AG09309 (cell line): ENCODE measurements around the gene SLC43A1.
"Not testable (repeated sequence)": the region's sequence is repeated elsewhere in the genome, so short reads cannot be mapped to it uniquely, and the experiment has no call there.

Experiments
- DNase-seq: peaks from one replicate; pipeline ENCODE4 v3.0.0-alpha.2; 2010; ENCODE audit warnings: low read depth
- H3K4me3 ChIP-seq: 2 replicates; pipeline ENCODE4 v1.5.1; 2011; ENCODE audit warnings: mild to moderate bottlenecking, low read depth, low read length, moderate library complexity; ENCODE audit not compliant: control insufficient read depth
- TF ChIP-seq, protein P1 (sequence below): IDR thresholded peaks from 2 replicates; pipeline ENCODE4 v1.5.1; 2011; ENCODE audit warnings: mild to moderate bottlenecking, low read depth, low read length, inconsistent platforms; ENCODE audit not compliant: insufficient read depth, control insufficient read depth; ENCODE audit errors: missing control alignments

SLC43A1 gene

DNA sequence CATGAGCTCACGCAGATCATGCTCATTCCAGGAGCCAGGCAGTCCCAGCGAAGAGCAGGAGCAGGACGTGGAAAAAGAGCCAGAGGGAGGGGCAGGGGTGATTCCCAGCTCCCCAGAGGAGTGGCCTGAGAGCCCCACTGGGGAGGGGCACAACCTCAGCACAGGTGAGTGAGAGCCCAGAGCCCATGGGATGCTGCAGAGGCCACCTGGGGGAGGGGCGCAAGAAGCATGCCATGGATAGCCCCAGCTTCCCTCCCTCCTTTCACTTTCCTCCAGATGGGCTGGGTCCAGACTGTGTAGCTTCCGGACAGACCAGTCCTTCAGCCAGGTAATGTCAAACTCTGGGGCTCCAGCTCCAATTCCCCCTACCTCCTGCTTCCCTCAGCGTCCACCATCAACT lies 28.1 kb upstream of the SLC43A1 start:
- TF ChIP-seq, protein P1, sequence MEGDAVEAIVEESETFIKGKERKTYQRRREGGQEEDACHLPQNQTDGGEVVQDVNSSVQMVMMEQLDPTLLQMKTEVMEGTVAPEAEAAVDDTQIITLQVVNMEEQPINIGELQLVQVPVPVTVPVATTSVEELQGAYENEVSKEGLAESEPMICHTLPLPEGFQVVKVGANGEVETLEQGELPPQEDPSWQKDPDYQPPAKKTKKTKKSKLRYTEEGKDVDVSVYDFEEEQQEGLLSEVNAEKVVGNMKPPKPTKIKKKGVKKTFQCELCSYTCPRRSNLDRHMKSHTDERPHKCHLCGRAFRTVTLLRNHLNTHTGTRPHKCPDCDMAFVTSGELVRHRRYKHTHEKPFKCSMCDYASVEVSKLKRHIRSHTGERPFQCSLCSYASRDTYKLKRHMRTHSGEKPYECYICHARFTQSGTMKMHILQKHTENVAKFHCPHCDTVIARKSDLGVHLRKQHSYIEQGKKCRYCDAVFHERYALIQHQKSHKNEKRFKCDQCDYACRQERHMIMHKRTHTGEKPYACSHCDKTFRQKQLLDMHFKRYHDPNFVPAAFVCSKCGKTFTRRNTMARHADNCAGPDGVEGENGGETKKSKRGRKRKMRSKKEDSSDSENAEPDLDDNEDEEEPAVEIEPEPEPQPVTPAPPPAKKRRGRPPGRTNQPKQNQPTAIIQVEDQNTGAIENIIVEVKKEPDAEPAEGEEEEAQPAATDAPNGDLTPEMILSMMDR: no peak
- no peak overlapping the region for H3K4me3 ChIP-seq
- no peak for DNase-seq

DNA sequence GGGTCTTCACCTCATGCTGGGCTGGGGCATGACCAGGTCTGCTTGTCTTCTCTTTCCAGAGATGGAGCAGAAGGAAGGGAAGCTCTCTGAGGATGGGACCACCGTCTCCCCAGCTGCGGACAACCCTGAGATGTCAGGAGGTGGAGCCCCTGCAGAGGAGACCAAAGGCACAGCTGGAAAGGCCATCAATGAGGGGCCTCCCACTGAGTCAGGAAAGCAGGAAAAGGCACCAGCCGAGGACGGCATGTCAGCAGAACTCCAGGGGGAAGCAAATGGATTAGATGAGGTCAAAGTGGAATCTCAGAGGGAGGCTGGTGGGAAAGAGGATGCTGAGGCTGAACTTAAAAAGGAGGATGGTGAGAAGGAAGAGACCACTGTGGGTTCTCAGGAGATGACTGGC lies 27.1 kb upstream of the SLC43A1 start:
- TF ChIP-seq, protein P1: no peak
- no peak for DNase-seq
- no peak overlapping the region for H3K4me3 ChIP-seq

DNA sequence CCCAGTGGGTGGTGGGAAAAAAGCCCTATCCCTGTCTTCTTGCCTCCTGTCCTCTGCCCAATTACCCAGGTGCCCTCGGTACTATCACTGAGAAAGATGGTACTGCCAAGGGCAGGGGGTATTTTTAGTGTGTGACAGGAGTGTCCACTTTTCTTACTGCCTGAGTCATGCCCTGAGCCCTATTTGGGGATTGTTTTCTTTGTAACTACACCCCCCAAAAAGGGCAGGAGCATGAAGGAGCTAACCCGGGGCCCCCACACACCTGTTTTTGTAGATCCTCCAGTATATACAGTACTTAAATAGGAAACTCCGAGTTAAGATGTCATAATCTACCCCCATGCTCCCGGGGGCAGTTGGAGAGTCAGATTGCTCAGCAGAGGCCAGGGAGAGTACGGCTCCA lies 25.7 kb upstream of the SLC43A1 start:
- H3K4me3 ChIP-seq: no peak overlapping the region
- TF ChIP-seq, protein P1: no peak
- DNase-seq: no peak

DNA sequence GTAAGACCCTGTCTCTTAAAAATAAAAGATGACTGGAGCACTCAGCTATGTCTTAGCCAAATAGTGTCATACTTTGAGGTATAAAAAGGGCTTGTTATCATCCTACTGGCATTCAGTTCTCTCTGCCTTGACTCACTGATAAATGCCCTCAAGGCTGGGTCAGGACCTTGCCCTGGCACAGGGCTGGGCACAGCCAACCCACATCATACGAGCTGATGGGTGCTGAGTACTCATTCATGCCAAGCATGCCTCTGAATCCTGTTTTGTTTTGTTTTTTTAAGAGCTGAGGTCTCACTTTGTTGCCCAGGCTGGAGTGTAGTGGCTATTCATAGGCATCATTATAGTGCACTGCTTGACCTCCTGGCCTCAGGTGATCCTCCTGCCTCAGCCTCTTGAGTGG lies 23.8 kb upstream of the SLC43A1 start:
- TF ChIP-seq, protein P1: no peak
- no peak overlapping the region for H3K4me3 ChIP-seq
- no peak for DNase-seq

DNA sequence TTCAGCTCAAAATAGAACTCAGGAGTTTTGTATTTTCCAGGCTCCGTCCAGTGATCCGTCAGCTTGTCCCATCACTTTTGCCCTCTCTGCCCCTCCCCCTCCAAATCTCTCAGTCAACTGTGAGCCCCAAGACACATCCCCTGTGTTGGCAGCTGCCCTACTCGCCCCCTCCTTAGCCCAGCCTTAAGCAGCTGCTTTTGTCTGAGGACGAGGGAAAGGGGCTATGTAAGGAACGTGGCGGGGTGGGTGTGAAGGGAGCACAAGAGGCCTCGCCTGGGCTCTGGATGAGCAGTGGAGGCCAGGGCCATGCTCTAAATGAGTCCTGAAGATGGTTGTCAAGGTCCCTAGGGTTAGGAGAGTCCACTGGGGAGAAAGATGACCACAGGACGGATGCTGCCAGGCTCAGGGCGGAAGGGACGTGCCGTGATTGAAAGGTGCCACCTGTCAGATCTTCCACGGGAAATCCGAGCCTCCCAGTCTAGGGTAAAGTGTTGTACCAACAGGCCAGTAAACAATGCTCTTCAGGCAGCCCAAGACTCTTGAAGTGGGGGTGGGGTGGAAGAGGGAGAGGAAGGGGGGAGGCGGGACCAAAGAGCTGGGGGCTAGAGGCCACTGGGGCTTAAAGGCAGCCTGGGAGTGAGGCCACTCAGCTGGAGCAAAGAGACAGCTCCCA lies 21.6 kb upstream of the SLC43A1 start, which contains the start of gene SMTNL1:
Gene SMTNL1, plus strand, starts transcription at position 649 of the 673 bp plus-strand sequence. CDS start 5,048 bp downstream, outside the sequence.
- H3K4me3 ChIP-seq: no peak within 1 kb of the TSS
- no peak for DNase-seq
- TF ChIP-seq, protein P1: no peak

DNA sequence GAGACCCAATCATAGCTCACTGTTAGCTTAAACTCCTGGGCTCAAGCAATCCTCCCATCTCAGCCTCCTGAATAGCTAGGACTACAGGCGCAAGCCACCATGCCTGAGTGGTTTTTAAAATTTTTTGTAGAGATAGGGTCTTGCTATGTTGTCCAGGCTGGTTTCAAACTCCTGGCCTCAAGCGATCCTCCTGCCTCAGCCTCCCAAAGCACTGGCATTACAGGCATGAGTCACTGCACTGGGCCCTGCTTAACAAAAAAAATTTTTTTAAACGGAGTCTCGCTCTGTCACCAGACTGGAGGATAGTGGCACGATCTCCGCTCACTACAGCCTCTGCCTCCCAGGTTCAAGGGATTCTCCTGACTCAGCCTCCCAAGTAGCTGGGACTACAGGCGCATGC lies 18.9 kb upstream of the SLC43A1 start:
- H3K4me3 ChIP-seq, DNase-seq: not testable (repeated sequence)

DNA sequence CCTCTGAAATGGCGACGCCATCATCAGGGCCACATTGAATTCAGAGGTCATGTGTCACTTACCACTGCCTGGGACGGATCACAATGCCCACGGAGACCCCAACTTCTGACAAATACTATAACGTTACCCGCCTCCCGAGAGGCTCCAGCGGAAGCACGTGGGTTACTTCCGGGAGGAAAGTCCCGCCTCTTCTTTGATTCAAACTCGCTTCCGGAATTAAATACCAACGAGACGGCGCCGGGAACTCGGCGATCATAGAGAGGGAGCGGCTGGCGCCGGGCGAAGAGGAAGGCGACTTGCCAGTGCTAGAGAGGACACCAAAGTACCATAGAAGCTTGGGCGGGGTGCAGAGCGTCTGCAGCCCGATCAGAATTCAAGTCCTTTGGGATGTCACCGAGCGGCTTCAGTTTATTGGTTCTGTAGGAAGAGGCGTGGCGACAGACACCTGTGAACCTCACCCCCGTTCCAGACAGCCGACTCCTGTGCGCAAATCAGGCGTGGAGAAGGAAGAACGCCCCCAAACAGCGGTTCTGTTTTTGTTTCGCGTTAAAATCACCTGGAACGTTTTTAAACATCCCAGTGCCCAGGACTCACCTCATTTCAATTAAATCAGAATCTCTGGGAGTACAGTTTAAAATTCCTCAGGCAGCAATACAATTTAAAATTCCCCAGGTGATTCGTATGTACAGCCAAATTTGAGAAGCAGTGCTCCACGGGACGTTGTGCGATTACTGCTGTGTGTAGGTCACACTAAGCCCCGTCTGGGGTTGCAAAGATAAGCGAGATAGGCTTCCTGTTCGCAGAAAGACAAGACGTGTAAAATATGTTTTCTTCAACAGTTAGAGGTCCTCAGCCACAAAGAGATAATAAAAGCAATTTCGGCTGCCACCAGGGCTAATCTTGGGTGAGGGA lies 15.3 kb upstream of the SLC43A1 start, which contains the start of gene TIMM10:
Gene TIMM10, minus strand, starts transcription at position 159 of the 912 bp plus-strand sequence. CDS start 565 bp downstream, outside the sequence.
- TF ChIP-seq, protein P1: no peak
- DNase-seq: peak; percentile 80

More for the DNA sequence above, 15.3 kb upstream of the SLC43A1 start, which contains the start of gene TIMM10:
- peak within 1 kb of the TSS; percentile 94 for H3K4me3 ChIP-seq
